Nephron progenitor cell (in vitro differentiated cells): ENCODE data around the gene AHCY.
"Not testable (repeated sequence)": the region's sequence is repeated elsewhere in the genome, so short reads cannot be mapped to it uniquely, and the experiment has no call there.

ENCODE experiments used
- DNase-seq: peaks from one replicate; pipeline ENCODE4 v3.0.0; 2021
- H3K27ac Mint-ChIP-seq: 2 replicates; pipeline ENCODE4 v1.8.0; 2021; ENCODE audit warnings: mild to moderate bottlenecking, moderate library complexity, mixed read lengths
- H3K27me3 Mint-ChIP-seq: 2 replicates; pipeline ENCODE4 v1.8.0; 2021; ENCODE audit warnings: mild to moderate bottlenecking, low read depth, mixed read lengths; ENCODE audit not compliant: poor library complexity
- H3K36me3 Mint-ChIP-seq: 2 replicates; pipeline ENCODE4 v1.8.0; 2021; ENCODE audit warnings: low read depth, mixed read lengths
- H3K4me1 Mint-ChIP-seq: 2 replicates; pipeline ENCODE4 v1.8.0; 2021; ENCODE audit warnings: mixed read lengths
- H3K4me3 Mint-ChIP-seq: 2 replicates; pipeline ENCODE4 v1.8.0; 2021; ENCODE audit warnings: mild to moderate bottlenecking, moderate library complexity, mixed read lengths
- H3K9me3 Mint-ChIP-seq: 2 replicates; pipeline ENCODE4 v1.8.0; 2021; ENCODE audit warnings: mild to moderate bottlenecking, moderate library complexity, mixed read lengths
- CTCF ChIP-seq: fragments of 200-600 bp; sonication (generic); IDR thresholded peaks from 2 replicates; pipeline ENCODE4 v1.5.0; 2021; ENCODE audit warnings: antibody characterized with exemption

Gene AHCY

GRCh38 chr20:34302723-34303533 is at the start of gene AHCY:
Gene AHCY, minus strand, starts transcription at chr20:34303355. Its CDS starts 85 bp downstream, at chr20:34303270.
- peaks cover 20% of the 10 kb centered on the region for H3K4me1 Mint-ChIP-seq
- peaks cover 7% of the 10 kb centered on the region for H3K27me3 Mint-ChIP-seq
- H3K9me3 Mint-ChIP-seq = no peaks in the 10 kb centered on the region
- peak within 1 kb of the TSS; percentile 88 for H3K4me3 Mint-ChIP-seq
- DNase-seq = peak; percentile 96
- TF ChIP-seq CTCF = no peak
- peak within 1 kb of the TSS; percentile 92 for H3K27ac Mint-ChIP-seq
- peaks cover 7% of the 10 kb centered on the region for H3K36me3 Mint-ChIP-seq

- H3K4me1 Mint-ChIP-seq = peaks cover 4% of the 10 kb centered on the region
- H3K4me3 Mint-ChIP-seq = no peak overlapping the region
- no peak overlapping the region for H3K27ac Mint-ChIP-seq
These were observed 46.9 kb upstream of the AHCY start for GRCh38 chr20:34350095-34350494.

GRCh38 chr20:34347571-34347970 is 44.4 kb upstream of the AHCY start:
- peaks cover 19% of the 10 kb centered on the region for H3K4me1 Mint-ChIP-seq
- no peak overlapping the region for H3K4me3 Mint-ChIP-seq
- H3K9me3 Mint-ChIP-seq = no peaks in the 10 kb centered on the region
- no peak overlapping the region for H3K27ac Mint-ChIP-seq
- H3K27me3 Mint-ChIP-seq = peaks cover 2% of the 10 kb centered on the region
- no peak for DNase-seq
- TF ChIP-seq CTCF = no peak
- no peaks in the 10 kb centered on the region for H3K36me3 Mint-ChIP-seq

More at GRCh38 chr20:34350095-34350494, 46.9 kb upstream of the AHCY start:
- TF ChIP-seq CTCF = no peak
- no peaks in the 10 kb centered on the region for H3K9me3 Mint-ChIP-seq
- peaks cover 4% of the 10 kb centered on the region for H3K27me3 Mint-ChIP-seq
- no peak for DNase-seq
- no peaks in the 10 kb centered on the region for H3K36me3 Mint-ChIP-seq

- H3K4me3 Mint-ChIP-seq, H3K27ac Mint-ChIP-seq, H3K27me3 Mint-ChIP-seq, H3K9me3 Mint-ChIP-seq, H3K36me3 Mint-ChIP-seq, DNase-seq: not testable (repeated sequence)
- peaks cover 19% of the 10 kb centered on the region for H3K4me1 Mint-ChIP-seq
These were observed 43.3 kb upstream of the AHCY start for GRCh38 chr20:34346533-34346865.

- H3K4me3 Mint-ChIP-seq, H3K27ac Mint-ChIP-seq, H3K9me3 Mint-ChIP-seq, H3K27me3 Mint-ChIP-seq, DNase-seq, H3K36me3 Mint-ChIP-seq: not testable (repeated sequence)
- peaks cover 21% of the 10 kb centered on the region for H3K4me1 Mint-ChIP-seq
These were observed 42.8 kb upstream of the AHCY start for GRCh38 chr20:34345839-34346532.

GRCh38 chr20:34345402-34345736 is 42.2 kb upstream of the AHCY start:
- no peak for DNase-seq
- Mint-ChIP-seq H3K4me1 (peaks cover 26% of the 10 kb centered on the region), H3K36me3 (no peaks in the 10 kb centered on the region), H3K4me3 (no peak overlapping the region), H3K9me3 (no peaks in the 10 kb centered on the region), H3K27ac (peak overlapping the region; percentile 29), H3K27me3 (no peaks in the 10 kb centered on the region)
- TF ChIP-seq CTCF = no peak

GRCh38 chr20:34344238-34344637 is 41.1 kb upstream of the AHCY start:
- DNase-seq = no peak
- no peak overlapping the region for H3K4me3 Mint-ChIP-seq

More at GRCh38 chr20:34344238-34344637, 41.1 kb upstream of the AHCY start:
- Mint-ChIP-seq H3K9me3 (no peaks in the 10 kb centered on the region), H3K4me1 (peaks cover 33% of the 10 kb centered on the region), H3K27me3 (no peaks in the 10 kb centered on the region), H3K36me3 (no peaks in the 10 kb centered on the region), H3K27ac (no peak overlapping the region)
- TF ChIP-seq CTCF = no peak
